GM23248 (cell line): ENCODE results near the gene SMIM38. TPM values are rescaled to one million over a fixed set of nuclear protein-coding genes. Genes with fewer than 3 reads are reported as not detected.
A peak's percentile ranks its signal among the peaks of the same experiment; 100 is the strongest.
"Not testable (repeated sequence)": the region's sequence is repeated elsewhere in the genome, so short reads cannot be mapped to it uniquely, and the experiment has no call there.

Source experiments
- DNase-seq: peaks from one replicate; pipeline ENCODE4 v3.0.0-alpha.2; 2015
- H2AFZ ChIP-seq: fragments of 200-600 bp; sonication (generic); 2 replicates; pipeline ENCODE4 v1.6.1; 2016; ENCODE audit warnings: antibody characterized with exemption
- H3F3A ChIP-seq: fragments of 200-600 bp; sonication (generic); 2 replicates; pipeline ENCODE4 v1.6.1; 2016; ENCODE audit warnings: mild to moderate bottlenecking, antibody characterized with exemption, mixed run types; ENCODE audit not compliant: insufficient read depth
- H3K27ac ChIP-seq: fragments of 200-600 bp; sonication (generic); 2 replicates; pipeline ENCODE4 v1.5.1; 2016; ENCODE audit warnings: mild to moderate bottlenecking
- H3K27me3 ChIP-seq: fragments of 200-600 bp; sonication (generic); replicated peaks from 2 replicates; pipeline ENCODE4 v1.6.1; 2016; ENCODE audit warnings: mild to moderate bottlenecking; ENCODE audit not compliant: insufficient read depth
- H3K36me3 ChIP-seq: fragments of 200-600 bp; sonication (generic); 2 replicates; pipeline ENCODE4 v1.6.1; 2016; ENCODE audit warnings: low read depth, mild to moderate bottlenecking
- H3K4me1 ChIP-seq: fragments of 200-600 bp; sonication (generic); 2 replicates; pipeline ENCODE4 v1.6.1; 2016; ENCODE audit warnings: mild to moderate bottlenecking; ENCODE audit not compliant: insufficient read depth
- H3K4me2 ChIP-seq: fragments of 200-600 bp; sonication (generic); one replicate; pipeline ENCODE4 v1.6.1; 2016; ENCODE audit warnings: mild to moderate bottlenecking; ENCODE audit not compliant: unreplicated experiment
- H3K4me3 ChIP-seq: fragments of 200-600 bp; sonication (generic); 2 replicates; pipeline ENCODE4 v1.5.1; 2016; ENCODE audit warnings: mild to moderate bottlenecking
- H3K79me2 ChIP-seq: fragments of 200-600 bp; sonication (generic); 2 replicates; pipeline ENCODE4 v1.6.1; 2016; ENCODE audit warnings: mild to moderate bottlenecking; ENCODE audit not compliant: insufficient read depth
- H3K9ac ChIP-seq: fragments of 200-600 bp; sonication (generic); 2 replicates; pipeline ENCODE4 v1.6.1; 2016; ENCODE audit warnings: mild to moderate bottlenecking
- H3K9me2 ChIP-seq: fragments of 200-600 bp; sonication (generic); 2 replicates; pipeline ENCODE4 v1.6.1; 2016; ENCODE audit warnings: mixed run types, mild to moderate bottlenecking, moderate library complexity; ENCODE audit not compliant: insufficient read depth
- H3K9me3 ChIP-seq: fragments of 200-600 bp; sonication (generic); one replicate; pipeline ENCODE4 v1.6.1; 2017; ENCODE audit warnings: low read depth
- H4K20me1 ChIP-seq: fragments of 200-600 bp; sonication (generic); 2 replicates; pipeline ENCODE4 v1.6.0; 2016; ENCODE audit not compliant: insufficient read depth
- EZH2 ChIP-seq: fragments of 200-600 bp; sonication (generic); IDR thresholded peaks from 2 replicates; pipeline ENCODE4 v1.6.1; 2018; ENCODE audit warnings: antibody characterized with exemption, mild to moderate bottlenecking; ENCODE audit not compliant: insufficient read depth, poor library complexity, severe bottlenecking
- EZH2phosphoT487 ChIP-seq: fragments of 200-600 bp; sonication (generic); IDR thresholded peaks from 2 replicates; pipeline ENCODE4 v1.6.1; 2018; ENCODE audit warnings: antibody characterized with exemption, moderate library complexity, mild to moderate bottlenecking, low read depth; ENCODE audit not compliant: insufficient read depth
- WGBS, 2 experiments: methylation state at CpG; one replicate each; pipeline ENCODE4 v1.1.6; 2015 to 2017; ENCODE audit warnings: low lambda C conversion rate in 2 of 2, low coverage in 1 of 2; ENCODE audit errors: missing lambda C conversion rate in 2 of 2; 5-methylcytosine and 5-hydroxymethylcytosine counted together
- in situ Hi-C: fragments of 300-500 bp; cut with MboI; formaldehyde crosslinking; loops from 2 replicates; pipeline ENCODE4 v1.15.0; 2020
- polyA plus RNA-seq: library from polyadenylated mRNA; unstranded; fragments of >200 nt; fragmentation: Nextera tagmentation; extraction: Ambion mirVana; gene quantifications from 2 replicates; pipeline ENCODE4 v1.2.1, GENCODE V29; 2016
- total RNA-seq: library from RNA; depleted of rRNA; stranded (reverse); fragments of >200 nt; shearing (Covaris generic); gene quantifications from 2 replicates; pipeline ENCODE4 v1.2.3, GENCODE V29; 2014

The SMIM38 gene
- total and polyA plus RNA-seq, 2 experiments from 2014 or later, result not detected

- Histone ChIP-seq H3K79me2 (no peaks in the 10 kb centered on the region), H3K4me2 (no peak overlapping the region), H3K4me3 (no peak overlapping the region), H3K27me3 (no peaks in the 10 kb centered on the region), H3K9me2 (no peaks in the 10 kb centered on the region), H3K4me1 (no peaks in the 10 kb centered on the region), H2AFZ (0 out of 2 replicates have a peak overlapping the region, but pooled peaks have one; percentile 42), H3K9me3 (no peaks in the 10 kb centered on the region), H3F3A (no peaks in the 10 kb centered on the region), H3K9ac (no peak overlapping the region), H3K27ac (no peak overlapping the region), H4K20me1 (no peaks in the 10 kb centered on the region), H3K36me3 (no peaks in the 10 kb centered on the region)
- 34 to 38% methylated on average over 15 of the region's 15 CpGs for WGBS, 2 experiments
- DNase-seq, result peak; percentile 79
- in situ Hi-C loops, result no loop called here
- TF ChIP-seq EZH2phosphoT487 (no peak), EZH2 (no peak)
Observed at GRCh38 chr11:69131644-69132300, 24.0 kb upstream of the SMIM38 start.

- no peaks in the 10 kb centered on the region for H3K4me1 ChIP-seq
Observed at GRCh38 chr11:69132301-69132670, 23.4 kb upstream of the SMIM38 start.

GRCh38 chr11:69133251-69133650, 22.5 kb upstream of the SMIM38 start:
- H3K9me3 ChIP-seq, result no peaks in the 10 kb centered on the region
- in situ Hi-C loops, result no loop called here

More at GRCh38 chr11:69132301-69132670, 23.4 kb upstream of the SMIM38 start:
- H3K27me3 ChIP-seq, result no peaks in the 10 kb centered on the region
- H3K9me2 ChIP-seq, result no peaks in the 10 kb centered on the region
- 47 to 51% methylated on average over 7 of the region's 7 CpGs for WGBS, 2 experiments
- no peaks in the 10 kb centered on the region for H4K20me1 ChIP-seq
- no peak overlapping the region for H3K27ac ChIP-seq
- TF ChIP-seq EZH2 (no peak), EZH2phosphoT487 (no peak)
- no peaks in the 10 kb centered on the region for H3K9me3 ChIP-seq
- H3K36me3 ChIP-seq, result no peaks in the 10 kb centered on the region
- in situ Hi-C loops, result no loop called here
- H3K4me3 ChIP-seq, result no peak overlapping the region
- H2AFZ ChIP-seq, result no peak overlapping the region
- no peak overlapping the region for H3K4me2 ChIP-seq
- DNase-seq, result no peak
- H3K79me2 ChIP-seq, result no peaks in the 10 kb centered on the region
- H3K9ac ChIP-seq, result no peak overlapping the region
- H3F3A ChIP-seq, result no peaks in the 10 kb centered on the region

GRCh38 chr11:69134182-69134581, 21.6 kb upstream of the SMIM38 start:
- H2AFZ ChIP-seq, H3K4me2 ChIP-seq, H3K4me1 ChIP-seq, H3K4me3 ChIP-seq, H3K36me3 ChIP-seq, H3K9me2 ChIP-seq, H4K20me1 ChIP-seq, DNase-seq, H3K9me3 ChIP-seq, in situ Hi-C loops, H3K9ac ChIP-seq, H3K79me2 ChIP-seq, H3F3A ChIP-seq, H3K27me3 ChIP-seq, H3K27ac ChIP-seq: not testable (repeated sequence)
- WGBS, 2 experiments, result 75 to 91% methylated on average over 2 of the region's 2 CpGs

More at GRCh38 chr11:69133251-69133650, 22.5 kb upstream of the SMIM38 start:
- Histone ChIP-seq H3K4me2 (no peak overlapping the region), H3K9me2 (no peaks in the 10 kb centered on the region), H3K27ac (no peak overlapping the region), H4K20me1 (no peaks in the 10 kb centered on the region), H2AFZ (no peak overlapping the region), H3K9ac (no peak overlapping the region), H3K36me3 (no peaks in the 10 kb centered on the region), H3K27me3 (no peaks in the 10 kb centered on the region), H3K4me3 (no peak overlapping the region), H3K79me2 (no peaks in the 10 kb centered on the region), H3K4me1 (peaks cover 5% of the 10 kb centered on the region), H3F3A (no peaks in the 10 kb centered on the region)
- DNase-seq, result no peak
- 82% methylated on average over 4 of the region's 4 CpGs for WGBS, 2 experiments
- TF ChIP-seq EZH2phosphoT487 (no peak), EZH2 (no peak)

- 89 to 90% methylated on average over 8 of the region's 8 CpGs for WGBS, 2 experiments
Observed at GRCh38 chr11:69134957-69135356, 20.8 kb upstream of the SMIM38 start.

More at GRCh38 chr11:69134957-69135356, 20.8 kb upstream of the SMIM38 start:
- no peak for DNase-seq
- H3K4me1 ChIP-seq, result peaks cover 5% of the 10 kb centered on the region
- no peaks in the 10 kb centered on the region for H4K20me1 ChIP-seq
- no peak overlapping the region for H3K4me2 ChIP-seq
- H3K9me3 ChIP-seq, result no peaks in the 10 kb centered on the region
- H3K4me3 ChIP-seq, result no peak overlapping the region
- no peaks in the 10 kb centered on the region for H3K36me3 ChIP-seq
- in situ Hi-C loops, result no loop called here
- H3F3A ChIP-seq, result no peaks in the 10 kb centered on the region
- no peak for TF ChIP-seq EZH2
- TF ChIP-seq EZH2phosphoT487, result no peak
- no peak overlapping the region for H2AFZ ChIP-seq
- no peak overlapping the region for H3K27ac ChIP-seq
- no peaks in the 10 kb centered on the region for H3K27me3 ChIP-seq
- H3K79me2 ChIP-seq, result no peaks in the 10 kb centered on the region
- H3K9ac ChIP-seq, result no peak overlapping the region
- H3K9me2 ChIP-seq, result no peaks in the 10 kb centered on the region
